Endothelial cell of umbilical vein (primary cell): ENCODE results near the gene ZNF79. TPM values are rescaled to one million over a fixed set of nuclear protein-coding genes. Genes with fewer than 3 reads are reported as not detected.

Experiments used
- BruUV-seq: library from RNA; stranded (reverse); fragments of 400-500 nt; replicated peaks from 2 replicates; lab custom pipeline; 2021; lab: Mats Ljungman, UMichigan
- CTCF ChIA-PET: fragments of 300-600, 350-600 bp; sonication (Branson Sonifier 250); formaldehyde crosslinking; loops from one replicate; lab custom pipeline; 2021; ENCODE audit warnings: antibody characterized with exemption, inconsistent platforms; lab: Charles Lee
- POLR2A ChIA-PET: fragments of 300-600, 350-600 bp; sonication (Branson Sonifier 250); formaldehyde crosslinking; loops from one replicate; lab custom pipeline; 2021; ENCODE audit warnings: antibody characterized with exemption, inconsistent platforms; lab: Charles Lee
- DNase-seq: peaks from one replicate; pipeline ENCODE4 v3.0.0-alpha.2; 2011; ENCODE audit warnings: low read depth, low spot score
- FAIRE-seq: peaks from 2 replicates; lab custom pipeline; 2011; peaks lifted over from hg19 to GRCh38; lab: Jason Lieb, UNC
- H2AFZ ChIP-seq: 2 replicates; pipeline ENCODE4 v1.6.0; 2012; ENCODE audit warnings: low read depth, low read length, control low read depth, inconsistent platforms
- H3K27ac ChIP-seq: 2 replicates; pipeline ENCODE4 v1.5.1; 2011; ENCODE audit warnings: low read depth, mild to moderate bottlenecking, control low read depth, low read length, moderate library complexity; ENCODE audit not compliant: insufficient read depth
- H3K27me3 ChIP-seq, 2 experiments: 2 replicates each; pipeline versions ENCODE4 v1.6.0 to v1.6.1; 2011; ENCODE audit warnings: low read length in 2 of 2, mixed read lengths in 1 of 2; ENCODE audit not compliant: control insufficient read depth in 2 of 2, insufficient read depth in 2 of 2
- H3K36me3 ChIP-seq, 2 experiments: 2 replicates in 1 of 2; 3 replicates in 1 of 2; pipeline ENCODE4 v1.5.1; 2011; ENCODE audit warnings: low read length in 2 of 2, mild to moderate bottlenecking in 1 of 2, moderate library complexity in 1 of 2; ENCODE audit not compliant: control insufficient read depth in 2 of 2, insufficient read depth in 2 of 2; ENCODE audit errors: extremely low read depth in 1 of 2
- H3K4me1 ChIP-seq: 3 replicates; pipeline ENCODE4 v1.5.1; 2011; ENCODE audit warnings: mild to moderate bottlenecking, low read length; ENCODE audit not compliant: control insufficient read depth, insufficient read depth; ENCODE audit errors: extremely low read depth
- H3K4me2 ChIP-seq: 2 replicates; pipeline ENCODE4 v1.6.1; 2011; ENCODE audit warnings: low read length, control low read depth, mixed read lengths; ENCODE audit not compliant: insufficient read depth
- H3K4me3 ChIP-seq, 3 experiments: fragments of 200-600 bp in 1 of 3; sonication (generic), shearing (Covaris generic) in 1 of 3; replicated peaks in 1 of 3; 2 replicates each; pipeline ENCODE4 v1.5.1; 2011 to 2016; ENCODE audit warnings: control low read depth in 3 of 3, low read length in 3 of 3, mild to moderate bottlenecking in 2 of 3, inconsistent platforms in 1 of 3, low read depth in 1 of 3, moderate library complexity in 1 of 3; ENCODE audit not compliant: insufficient read depth in 1 of 3
- H3K79me2 ChIP-seq: 2 replicates; pipeline ENCODE4 v1.6.0; 2012; ENCODE audit warnings: low read length, inconsistent platforms; ENCODE audit not compliant: control insufficient read depth, insufficient read depth
- H3K9ac ChIP-seq: replicated peaks from 2 replicates; pipeline ENCODE3; 2011; ENCODE audit warnings: low read length, control low read depth; ENCODE audit not compliant: insufficient read depth; ENCODE audit errors: extremely low read depth
- H3K9me1 ChIP-seq: replicated peaks from 3 replicates; pipeline ENCODE4 v1.6.0; 2011; ENCODE audit warnings: mild to moderate bottlenecking, low read length; ENCODE audit not compliant: control insufficient read depth, insufficient read depth; ENCODE audit errors: extremely low read depth
- H3K9me3 ChIP-seq: replicated peaks from 2 replicates; pipeline ENCODE4 v1.5.1; 2012; ENCODE audit warnings: low read length, inconsistent platforms; ENCODE audit not compliant: control insufficient read depth, insufficient read depth
- H4K20me1 ChIP-seq: replicated peaks from 2 replicates; pipeline ENCODE3; 2011; ENCODE audit warnings: mild to moderate bottlenecking, low read length; ENCODE audit not compliant: control insufficient read depth, insufficient read depth; ENCODE audit errors: extremely low read depth
- CTCF ChIP-seq, 2 donors: IDR thresholded peaks; 1 replicate in 1 of 2; 2 replicates in 1 of 2; pipeline ENCODE4 v1.5.1; 2011; ENCODE audit warnings: low read length in 2 of 2, mild to moderate bottlenecking in 2 of 2, moderate library complexity in 2 of 2, control low read depth in 1 of 2, inconsistent platforms in 1 of 2, low read depth in 1 of 2; ENCODE audit not compliant: insufficient read depth in 1 of 2; ENCODE audit errors: extremely low read depth in 1 of 2
- EZH2 ChIP-seq: IDR thresholded peaks from 2 replicates; pipeline ENCODE4 v1.6.1; 2012; ENCODE audit warnings: borderline replicate concordance, low read depth, mild to moderate bottlenecking, moderate library complexity, low read length, inconsistent platforms; ENCODE audit not compliant: severe bottlenecking
- FOS ChIP-seq: IDR thresholded peaks from 2 replicates; pipeline ENCODE4 v1.6.1; 2011; ENCODE audit warnings: mild to moderate bottlenecking, low read length, moderate library complexity, borderline replicate concordance; ENCODE audit not compliant: insufficient read depth
- GATA2 ChIP-seq: IDR thresholded peaks from 2 replicates; pipeline ENCODE4 v1.7.0; 2011; ENCODE audit warnings: low read depth, mild to moderate bottlenecking, moderate library complexity, mixed read lengths, low read length; ENCODE audit not compliant: insufficient read length, insufficient read depth
- JUN ChIP-seq: IDR thresholded peaks from 2 replicates; pipeline ENCODE4 v1.6.1; 2011; ENCODE audit warnings: borderline replicate concordance, low read depth; ENCODE audit not compliant: insufficient read length, insufficient read depth
- MAX ChIP-seq: IDR thresholded peaks from 2 replicates; pipeline ENCODE4 v1.6.1; 2011; ENCODE audit not compliant: insufficient read depth, insufficient read length
- MYC ChIP-seq: IDR thresholded peaks from one replicate; pipeline ENCODE4 v1.6.1; 2011; ENCODE audit warnings: mild to moderate bottlenecking, low read depth, low read length
- POLR2A ChIP-seq: IDR thresholded peaks from 2 replicates; pipeline ENCODE4 v1.6.1; 2012; ENCODE audit warnings: low read depth, mild to moderate bottlenecking, control low read depth, low read length
- POLR2AphosphoS5 ChIP-seq: IDR thresholded peaks from 2 replicates; pipeline ENCODE4 v1.6.1; 2012; ENCODE audit warnings: low read depth, mild to moderate bottlenecking, control low read depth, low read length, moderate library complexity; ENCODE audit not compliant: insufficient read depth
- dilution Hi-C: fragments of 300-500 bp; cut with MboI; formaldehyde crosslinking; loops from one replicate; pipeline ENCODE4 v1.15.0; 2019; ENCODE audit warnings: low sequenced_read_pairs; ENCODE audit not compliant: extremely low pct_ligation_motif_present
- intact Hi-C: fragments of 100-400 bp; cut with micrococcal nuclease; formaldehyde crosslinking; loops from one replicate; pipeline ENCODE4 v1.10.0; 2022
- polyA plus RNA-seq, 4 experiments: library from polyadenylated mRNA; depleted of rRNA in 3 of 4; stranded (reverse) in 3 of 4; unstranded in 1 of 4; fragments of >200 nt; gene quantifications; 2 replicates each; pipeline versions ENCODE4 v1.2.1 to v1.2.3, GENCODE V29; 2011 to 2012; ENCODE audit warnings: missing spikeins in 1 of 4
- total RNA-seq: library from RNA; stranded (reverse); gene quantifications from 2 replicates; pipeline ENCODE4 v1.2.3, GENCODE V29; 2021

ZNF79 gene
- total and polyA plus RNA-seq, 2 donors (not counting 3 experiments of a cell fraction or from before 2014, with no cell fraction given): 6.3 to 10.6 TPM

- ChIA-PET CTCF (interaction anchor here (0.7 to 3.5 kb wide), 7 partner anchors 25 to 458 kb away, joined by 3 to 17 read pairs (median 3); partner anchors contain the start of gene ZNF79), POLR2A (no interaction called here)
- intact Hi-C loops: no loop called here
- TF ChIP-seq FOS: no peak
- Histone ChIP-seq H3K4me1 (peaks cover 9% of the 10 kb centered on the region), H4K20me1 (no peaks in the 10 kb centered on the region), H3K27me3 (peaks cover 2 to 4% of the 10 kb centered on the region in 2 experiments), H3K9me3 (no peaks in the 10 kb centered on the region), H3K36me3 (peaks cover 2% of the 10 kb centered on the region in 2 experiments), H3K9ac (no peak overlapping the region), H2AFZ (no peak overlapping the region), H3K79me2 (no peaks in the 10 kb centered on the region), H3K27ac (no peak overlapping the region), H3K9me1 (no peaks in the 10 kb centered on the region), H3K4me3 (no peak overlapping the region), H3K4me2 (no peak overlapping the region)
- BruUV-seq: no TSS peak
- no peak for FAIRE-seq
- no peak for DNase-seq
- dilution Hi-C loops: no loop called here
Measured at GRCh38 chr9:127398715-127399400, 25.3 kb upstream of the ZNF79 start.

- TF ChIP-seq POLR2AphosphoS5 (no peak), GATA2 (no peak), MYC (no peak), EZH2 (no peak), FOS (no peak), CTCF (IDR thresholded peaks at IDR 0.05; ENCODE audit: extremely low read depth in 1 of 2, insufficient read depth in 1 of 2, low read depth in 1 of 2, low read length in 2 of 2) (no peak), MAX (no peak), JUN (no peak), POLR2A (no peak)
- POLR2A ChIA-PET: no interaction called here
- dilution Hi-C loops: no loop called here
- Histone ChIP-seq H2AFZ (no peak overlapping the region), H3K79me2 (no peaks in the 10 kb centered on the region), H3K9me3 (no peaks in the 10 kb centered on the region), H3K4me3 (no peak overlapping the region), H3K27ac (no peak overlapping the region), H3K36me3 (peaks cover 2 to 3% of the 10 kb centered on the region in 2 experiments), H3K27me3 (peaks cover 2 to 4% of the 10 kb centered on the region in 2 experiments), H3K9ac (no peak overlapping the region), H3K9me1 (no peaks in the 10 kb centered on the region), H3K4me2 (no peak overlapping the region), H4K20me1 (no peaks in the 10 kb centered on the region), H3K4me1 (peaks cover 9% of the 10 kb centered on the region)
- CTCF ChIA-PET: interaction anchor here (1.1 to 3.5 kb wide), 5 partner anchors 18 to 185 kb away, joined by 3 to 17 read pairs (median 4); partner anchors contain the start of gene ZNF79
- DNase-seq (no peak), FAIRE-seq (no peak)
- no TSS peak for BruUV-seq
- intact Hi-C loops: no loop called here
Measured at GRCh38 chr9:127399736-127400269, 24.4 kb upstream of the ZNF79 start.
